ENCODE measurements around the gene SLC12A4. TPM values are rescaled to one million over a fixed set of nuclear protein-coding genes. Genes with fewer than 3 reads are reported as not detected.

SLC12A4 gene
- total RNA-seq, 2 experiments from 2014 or later, result 15.1 to 17.7 TPM

- POLR2A ChIA-PET, result no interaction called here
- no peak overlapping the region for H3K27ac Mint-ChIP-seq
- CTCF ChIA-PET, result interaction anchor here (1.0 kb wide), 1 partner anchor 110 kb away, joined by 3 read pairs; no protein-coding TSS in a partner anchor
Measured at GRCh38 chr16:67962135-67962534, 6.3 kb downstream of the SLC12A4 start.

GRCh38 chr16:67961551-67961957 is 6.9 kb downstream of the SLC12A4 start:
- H3K27ac ChIP-seq (ENCODE audit: low read depth in 1 of 2, low read length in 2 of 2), result no peak overlapping the region
- Mint-ChIP-seq H3K4me3 (no peak overlapping the region), H3K27me3 (no peaks in the 10 kb centered on the region), H3K4me1 (ENCODE audit: low read depth) (peaks cover 4% of the 10 kb centered on the region), H3K9me3 (no peaks in the 10 kb centered on the region), H3K27ac (no peak overlapping the region), H3K36me3 (ENCODE audit: low read depth) (peaks cover 23% of the 10 kb centered on the region)
- CTCF ChIA-PET, result interaction anchor here (1.0 kb wide), 1 partner anchor 110 kb away, joined by 3 read pairs; no protein-coding TSS in a partner anchor
- H3K27me3 ChIP-seq (ENCODE audit: control insufficient read depth in 1 of 2, insufficient read depth in 2 of 2, low read length in 2 of 2), result no peaks in the 10 kb centered on the region
- POLR2A ChIA-PET, result no interaction called here
- peaks cover 19% of the 10 kb centered on the region for H3K36me3 ChIP-seq (ENCODE audit: insufficient read depth, low read length)
- H3K4me3 ChIP-seq (ENCODE audit: low read length), result no peak overlapping the region
- no peaks in the 10 kb centered on the region for H3K9me3 ChIP-seq (ENCODE audit: control insufficient read depth in 1 of 2, insufficient read depth in 1 of 2, low read length in 2 of 2)
- peaks cover 3% of the 10 kb centered on the region for H3K4me1 ChIP-seq (ENCODE audit: insufficient read depth, low read length)
- DNase-seq (no peak), ATAC-seq (ENCODE audit: poor library complexity) (no peak)
- no peak for TF ChIP-seq CTCF (IDR thresholded peaks at IDR 0.05)
- intact Hi-C loops (cut with DNase I, micrococcal nuclease), result no loop called here

More at GRCh38 chr16:67962135-67962534, 6.3 kb downstream of the SLC12A4 start:
- H3K27me3 Mint-ChIP-seq, result no peaks in the 10 kb centered on the region
- no peaks in the 10 kb centered on the region for H3K27me3 ChIP-seq (ENCODE audit: control insufficient read depth in 1 of 2, insufficient read depth in 2 of 2, low read length in 2 of 2)
- H3K4me3 Mint-ChIP-seq, result no peak overlapping the region
- no peak for TF ChIP-seq CTCF (IDR thresholded peaks at IDR 0.05)
- peaks cover 9% of the 10 kb centered on the region for H3K4me1 ChIP-seq (ENCODE audit: insufficient read depth, low read length)
- no peak overlapping the region for H3K27ac ChIP-seq (ENCODE audit: low read depth in 1 of 2, low read length in 2 of 2)
- peaks cover 23% of the 10 kb centered on the region for H3K36me3 Mint-ChIP-seq (ENCODE audit: low read depth)
- no peaks in the 10 kb centered on the region for H3K9me3 Mint-ChIP-seq
- ATAC-seq (ENCODE audit: poor library complexity), result no peak
- no peaks in the 10 kb centered on the region for H3K9me3 ChIP-seq (ENCODE audit: control insufficient read depth in 1 of 2, insufficient read depth in 1 of 2, low read length in 2 of 2)
- intact Hi-C loops (cut with DNase I, micrococcal nuclease), result no loop called here
- no peak overlapping the region for H3K4me3 ChIP-seq (ENCODE audit: low read length)
- H3K4me1 Mint-ChIP-seq (ENCODE audit: low read depth), result peaks cover 10% of the 10 kb centered on the region
- H3K36me3 ChIP-seq (ENCODE audit: insufficient read depth, low read length), result peaks cover 19% of the 10 kb centered on the region
- no peak for DNase-seq

GRCh38 chr16:67959536-67960329 is 8.7 kb downstream of the SLC12A4 start:
- POLR2A ChIA-PET, result interaction anchor here (1.0 kb wide), 1 partner anchor 24 kb away, joined by 5 read pairs; no protein-coding TSS in a partner anchor
- intact Hi-C loops (cut with DNase I, micrococcal nuclease), result no loop called here
- H3K27ac Mint-ChIP-seq, result no peak overlapping the region
- DNase-seq (no peak), ATAC-seq (ENCODE audit: poor library complexity) (no peak)
- Histone ChIP-seq H3K4me1 (ENCODE audit: insufficient read depth, low read length) (no peaks in the 10 kb centered on the region), H3K27ac (ENCODE audit: low read depth in 1 of 2, low read length in 2 of 2) (no peak overlapping the region), H3K4me3 (ENCODE audit: low read length) (no peak overlapping the region), H3K36me3 (ENCODE audit: insufficient read depth, low read length) (peaks cover 19% of the 10 kb centered on the region), H3K27me3 (ENCODE audit: control insufficient read depth in 1 of 2, insufficient read depth in 2 of 2, low read length in 2 of 2) (no peaks in the 10 kb centered on the region), H3K9me3 (ENCODE audit: control insufficient read depth in 1 of 2, insufficient read depth in 1 of 2, low read length in 2 of 2) (no peaks in the 10 kb centered on the region)
- H3K36me3 Mint-ChIP-seq (ENCODE audit: low read depth), result peaks cover 28% of the 10 kb centered on the region
- TF ChIP-seq CTCF (IDR thresholded peaks at IDR 0.05), result no peak
- no peaks in the 10 kb centered on the region for H3K4me1 Mint-ChIP-seq (ENCODE audit: low read depth)
- H3K4me3 Mint-ChIP-seq, result no peak overlapping the region
- CTCF ChIA-PET, result no interaction called here
- H3K9me3 Mint-ChIP-seq, result no peaks in the 10 kb centered on the region
- no peaks in the 10 kb centered on the region for H3K27me3 Mint-ChIP-seq
